Cardiac fibroblast (primary cell): ENCODE results near the gene TMEM208.

Source experiments
- DNase-seq, 2 donors: peaks; one replicate each; pipeline versions ENCODE4 v3.0.0 to v3.0.0-alpha.2; 2010; ENCODE audit warnings: low read depth in 2 of 2
- H3K4me3 ChIP-seq, 2 donors: replicated peaks in 1 of 2; 1 replicate in 1 of 2; 2 replicates in 1 of 2; pipeline ENCODE4 v1.5.1; 2011; ENCODE audit warnings: low read depth in 2 of 2, low read length in 2 of 2, mild to moderate bottlenecking in 2 of 2, moderate library complexity in 1 of 2
- TF ChIP-seq, protein P1 (sequence below): IDR thresholded peaks from one replicate; pipeline ENCODE4 v1.5.1; 2011; ENCODE audit warnings: low read depth, mild to moderate bottlenecking, low read length, inconsistent platforms

The TMEM208 gene

GRCh38 chr16:67246756-67247191 is 19.8 kb downstream of the TMEM208 start:
- DNase-seq, result no peak
- TF ChIP-seq, protein P1, sequence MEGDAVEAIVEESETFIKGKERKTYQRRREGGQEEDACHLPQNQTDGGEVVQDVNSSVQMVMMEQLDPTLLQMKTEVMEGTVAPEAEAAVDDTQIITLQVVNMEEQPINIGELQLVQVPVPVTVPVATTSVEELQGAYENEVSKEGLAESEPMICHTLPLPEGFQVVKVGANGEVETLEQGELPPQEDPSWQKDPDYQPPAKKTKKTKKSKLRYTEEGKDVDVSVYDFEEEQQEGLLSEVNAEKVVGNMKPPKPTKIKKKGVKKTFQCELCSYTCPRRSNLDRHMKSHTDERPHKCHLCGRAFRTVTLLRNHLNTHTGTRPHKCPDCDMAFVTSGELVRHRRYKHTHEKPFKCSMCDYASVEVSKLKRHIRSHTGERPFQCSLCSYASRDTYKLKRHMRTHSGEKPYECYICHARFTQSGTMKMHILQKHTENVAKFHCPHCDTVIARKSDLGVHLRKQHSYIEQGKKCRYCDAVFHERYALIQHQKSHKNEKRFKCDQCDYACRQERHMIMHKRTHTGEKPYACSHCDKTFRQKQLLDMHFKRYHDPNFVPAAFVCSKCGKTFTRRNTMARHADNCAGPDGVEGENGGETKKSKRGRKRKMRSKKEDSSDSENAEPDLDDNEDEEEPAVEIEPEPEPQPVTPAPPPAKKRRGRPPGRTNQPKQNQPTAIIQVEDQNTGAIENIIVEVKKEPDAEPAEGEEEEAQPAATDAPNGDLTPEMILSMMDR, result no peak
- peak overlapping the region; percentile 81 to 85 for H3K4me3 ChIP-seq

DNA sequence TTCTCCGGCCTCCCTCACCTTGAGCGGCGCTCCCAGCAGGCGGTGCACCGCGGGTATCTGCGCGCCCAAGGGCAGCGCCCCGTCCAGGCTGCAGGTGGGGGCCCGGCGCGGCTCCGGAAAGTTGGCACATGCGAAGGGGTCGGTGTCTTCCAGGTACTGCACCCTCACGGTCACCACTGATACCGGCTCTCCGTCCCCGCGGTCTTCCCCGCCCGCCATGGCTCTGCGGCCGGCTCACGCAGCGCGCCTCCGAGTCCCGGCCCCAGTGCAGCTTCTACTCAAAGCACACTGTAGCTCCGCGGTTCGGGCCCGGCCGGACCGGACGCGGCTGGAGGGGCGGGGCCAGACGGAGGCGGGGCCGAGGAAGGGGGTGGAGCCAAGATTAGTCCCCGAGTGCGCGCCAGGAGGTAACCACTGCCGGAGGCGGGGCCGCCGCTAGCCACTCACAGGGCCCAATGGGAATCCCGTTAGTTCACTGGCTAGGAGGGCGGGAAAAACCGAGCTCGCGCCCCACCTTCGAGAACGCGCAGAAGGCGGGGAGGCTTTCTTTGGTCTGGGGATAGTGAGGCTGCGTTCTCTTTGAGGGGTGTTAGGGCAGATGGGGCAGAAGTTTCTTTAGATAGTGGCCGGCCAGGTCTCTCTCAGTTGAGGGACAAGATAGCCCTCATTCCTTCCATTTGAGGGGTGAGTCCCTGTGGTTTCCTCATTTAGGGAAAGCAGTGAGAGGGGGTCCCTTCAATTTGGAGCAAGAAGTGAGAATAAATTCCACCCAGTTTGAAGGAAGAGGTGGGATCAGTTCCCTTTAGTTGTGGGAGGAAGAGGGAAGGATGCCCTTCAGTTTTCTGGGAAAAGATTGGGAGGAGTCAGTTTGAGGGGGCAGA is 20.5 kb downstream of the TMEM208 start, which contains the start of gene FHOD1:
Gene FHOD1 (minus strand): TSS at position 290 of the 881 bp plus-strand sequence. CDS start 71 bp downstream, at position 219.
- H3K4me3 ChIP-seq, result peak within 1 kb of the TSS; percentile 81 to 85
- peak; percentile 96 for DNase-seq
- TF ChIP-seq, protein P1, result no peak

GRCh38 chr16:67248073-67248400 is 21.1 kb downstream of the TMEM208 start:
- H3K4me3 ChIP-seq, result peak overlapping the region; percentile 32 to 37
- TF ChIP-seq, protein P1, result no peak
- DNase-seq, result no peak

- H3K4me3 ChIP-seq, result peak within 1 kb of the TSS; percentile 37 to 47
- no peak for DNase-seq
- TF ChIP-seq, protein P1, result no peak
These were observed 21.7 kb downstream of the TMEM208 start, which contains the start of gene SLC9A5 for GRCh38 chr16:67248401-67249177. Gene SLC9A5, plus strand, starts transcription at chr16:67248979. Its CDS starts 36 bp downstream, at chr16:67249015.

GRCh38 chr16:67249178-67250044 is 22.5 kb downstream of the TMEM208 start:
- H3K4me3 ChIP-seq, result peak overlapping the region; percentile 37 to 41
- TF ChIP-seq, protein P1, result no peak
- no peak for DNase-seq

DNA sequence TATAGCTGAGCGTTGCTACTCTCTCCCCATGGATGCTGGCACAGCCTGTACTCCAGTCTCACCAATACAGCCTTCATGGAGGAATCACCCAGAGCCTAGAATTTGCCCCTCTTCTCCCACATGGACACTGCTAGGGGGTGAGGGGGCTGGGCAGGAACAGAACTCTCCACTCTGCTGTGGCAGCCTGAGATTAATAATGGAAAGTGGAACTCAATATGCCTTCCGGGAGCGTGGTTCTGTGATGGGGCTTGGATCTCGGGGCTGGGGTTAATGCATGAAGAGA is 23.1 kb downstream of the TMEM208 start:
- no peak overlapping the region for H3K4me3 ChIP-seq
- no peak for DNase-seq
- TF ChIP-seq, protein P1, result no peak
